HepG2 (cell line): ENCODE measurements around the gene HNRNPUL2. TPM values are rescaled to one million over a fixed set of nuclear protein-coding genes. Genes with fewer than 3 reads are reported as not detected.
A peak's percentile ranks its signal among the peaks of the same experiment; 100 is the strongest.

Experiments
- ATF1 ChIP-seq: IDR thresholded peaks from 2 replicates; pipeline ENCODE4 v1.6.1; 2016; ENCODE audit warnings: mild to moderate bottlenecking, control low read depth
- CENPBD1 ChIP-seq: sonication (generic); formaldehyde crosslinking; IDR thresholded peaks from 2 replicates; pipeline ENCODE4 v1.8.0; 2022; ENCODE audit warnings: missing genetic modification reagents, low read depth, mild to moderate bottlenecking, borderline replicate concordance
- ELK4 ChIP-seq: sonication (generic); formaldehyde crosslinking; IDR thresholded peaks from 2 replicates; pipeline ENCODE4 v1.9.0; 2021; ENCODE audit warnings: missing genetic modification reagents, borderline replicate concordance
- JUND ChIP-seq: sonication (generic); formaldehyde crosslinking; IDR thresholded peaks from 2 replicates; pipeline ENCODE4 v1.8.0; 2022; ENCODE audit warnings: mild to moderate bottlenecking, missing genetic modification reagents
- MAF1 ChIP-seq: sonication (generic); formaldehyde crosslinking; IDR thresholded peaks from 2 replicates; pipeline ENCODE4 v1.5.0; 2020; ENCODE audit warnings: missing genetic modification reagents, borderline replicate concordance
- MED1 ChIP-seq: sonication (generic); formaldehyde crosslinking; IDR thresholded peaks from 2 replicates; pipeline ENCODE4 v1.4.0; 2020; ENCODE audit warnings: missing genetic modification reagents
- NFE2L1 ChIP-seq: sonication (generic); formaldehyde crosslinking; IDR thresholded peaks from 2 replicates; pipeline ENCODE4 v1.4.0; 2020; ENCODE audit warnings: missing genetic modification reagents, mild to moderate bottlenecking, borderline replicate concordance
- PHF8 ChIP-seq: sonication (generic); formaldehyde crosslinking; IDR thresholded peaks from 2 replicates; pipeline ENCODE4 v1.5.0; 2020; ENCODE audit warnings: missing genetic modification reagents
- POLR2AphosphoS2 ChIP-seq: IDR thresholded peaks from 2 replicates; pipeline ENCODE4 v1.6.1; 2011; ENCODE audit warnings: low read depth, low read length, improper control_type of control experiment
- RARA ChIP-seq: IDR thresholded peaks from 2 replicates; pipeline ENCODE4 v1.6.1; 2016; ENCODE audit warnings: missing genetic modification reagents, missing compliant biosample characterization
- REL ChIP-seq: sonication (generic); formaldehyde crosslinking; conservative IDR thresholded peaks from 2 replicates; pipeline ENCODE4 v1.8.0; 2022; ENCODE audit warnings: mild to moderate bottlenecking, missing genetic modification reagents, moderate library complexity
- SMYD3 ChIP-seq: sonication (generic); formaldehyde crosslinking; IDR thresholded peaks from 2 replicates; pipeline ENCODE4 v1.8.1; 2023; ENCODE audit warnings: mild to moderate bottlenecking, missing genetic modification reagents
- SRSF1 ChIP-seq: fragments of 200-400 bp; formaldehyde crosslinking; optimal IDR thresholded peaks from 2 replicates; pipeline ENCODE3; 2017; ENCODE audit warnings: mild to moderate bottlenecking, low read depth, low read length, moderate library complexity
- TARDBP ChIP-seq: sonication (generic); formaldehyde crosslinking; IDR thresholded peaks from 2 replicates; pipeline ENCODE4 v1.8.0; 2022; ENCODE audit warnings: mild to moderate bottlenecking, missing genetic modification reagents
- THAP11 ChIP-seq: IDR thresholded peaks from 2 replicates; pipeline ENCODE4 v1.6.1; 2016; ENCODE audit warnings: missing biosample characterization, missing genetic modification reagents
- TP53 ChIP-seq: sonication (generic); formaldehyde crosslinking; conservative IDR thresholded peaks from 2 replicates; pipeline ENCODE4 v1.4.0; 2020; ENCODE audit warnings: missing genetic modification reagents
- ZBTB7B ChIP-seq: sonication (generic); formaldehyde crosslinking; IDR thresholded peaks from 2 replicates; pipeline ENCODE4 v1.4.0; 2020; ENCODE audit warnings: missing genetic modification reagents
- ZEB1 ChIP-seq: IDR thresholded peaks from 2 replicates; pipeline ENCODE4 v1.6.1; 2012; ENCODE audit warnings: mild to moderate bottlenecking, low read depth, inconsistent platforms; ENCODE audit not compliant: insufficient replicate concordance
- ZFP1 ChIP-seq: IDR thresholded peaks from 2 replicates; pipeline ENCODE4 v1.6.1; 2016
- ZFP36L1 ChIP-seq: sonication (generic); formaldehyde crosslinking; IDR thresholded peaks from 2 replicates; pipeline ENCODE4 v1.8.0; 2022; ENCODE audit warnings: mild to moderate bottlenecking, missing genetic modification reagents, moderate library complexity
- ZNF333 ChIP-seq: sonication (generic); formaldehyde crosslinking; IDR thresholded peaks from 2 replicates; pipeline ENCODE4 v1.4.0; 2020; ENCODE audit warnings: mild to moderate bottlenecking, missing genetic modification reagents, borderline replicate concordance
- ZNF33A ChIP-seq: sonication (generic); formaldehyde crosslinking; IDR thresholded peaks from 2 replicates; pipeline ENCODE4 v1.5.1; 2020; ENCODE audit warnings: missing genetic modification reagents, mild to moderate bottlenecking, moderate library complexity, borderline replicate concordance
- ZNF350 ChIP-seq: sonication (generic); formaldehyde crosslinking; IDR thresholded peaks from 2 replicates; pipeline ENCODE4 v1.4.0; 2020; ENCODE audit warnings: mild to moderate bottlenecking, low read depth, missing genetic modification reagents, borderline replicate concordance
- ZNF367 ChIP-seq: sonication (generic); formaldehyde crosslinking; IDR thresholded peaks from 2 replicates; pipeline ENCODE4 v1.4.0; 2020; ENCODE audit warnings: missing genetic modification reagents, borderline replicate concordance
- ZNF451 ChIP-seq: sonication (generic); formaldehyde crosslinking; IDR thresholded peaks from 2 replicates; pipeline ENCODE4 v1.5.0; 2020; ENCODE audit warnings: mild to moderate bottlenecking, missing genetic modification reagents
- ZNF747 ChIP-seq: sonication (generic); formaldehyde crosslinking; IDR thresholded peaks from 2 replicates; pipeline ENCODE4 v1.8.1; 2023; ENCODE audit warnings: missing genetic modification reagents, mild to moderate bottlenecking, borderline replicate concordance
- polyA plus RNA-seq, 8 experiments: library from polyadenylated mRNA; depleted of rRNA in 3 of 8; stranded (reverse) in 7 of 8; unstranded in 1 of 8; fragments of >200 nt; fragmentation: Illumina TruSeq in 4 of 8; extraction: Trizol in 4 of 8; gene quantifications; 2 replicates each; pipeline versions ENCODE4 v1.2.1 to v1.2.3, GENCODE V29; 2011 to 2016; ENCODE audit warnings: low read depth in 4 of 8, missing spikeins in 1 of 8, mixed read lengths in 1 of 8; ENCODE audit not compliant: insufficient read depth in 1 of 8
- total RNA-seq, 5 experiments: library from RNA; depleted of rRNA; stranded (reverse); fragments of >200 nt; fragmentation: Illumina TruSeq; extraction: Trizol; gene quantifications; 2 replicates each; pipeline ENCODE4 v1.2.3, GENCODE V29; 2016; ENCODE audit warnings: low read depth in 1 of 5
- TF ChIP-seq, protein P1 (sequence below): sonication (generic); formaldehyde crosslinking; conservative IDR thresholded peaks from 2 replicates; pipeline ENCODE4 v1.4.0; 2020; ENCODE audit warnings: mild to moderate bottlenecking, missing genetic modification reagents, moderate library complexity

Gene HNRNPUL2
- total and polyA plus RNA-seq, 2 of the 13 experiments (the other 11 are each of a cell fraction or from before 2014, with no cell fraction given) = 8.4 to 9.6 TPM

DNA sequence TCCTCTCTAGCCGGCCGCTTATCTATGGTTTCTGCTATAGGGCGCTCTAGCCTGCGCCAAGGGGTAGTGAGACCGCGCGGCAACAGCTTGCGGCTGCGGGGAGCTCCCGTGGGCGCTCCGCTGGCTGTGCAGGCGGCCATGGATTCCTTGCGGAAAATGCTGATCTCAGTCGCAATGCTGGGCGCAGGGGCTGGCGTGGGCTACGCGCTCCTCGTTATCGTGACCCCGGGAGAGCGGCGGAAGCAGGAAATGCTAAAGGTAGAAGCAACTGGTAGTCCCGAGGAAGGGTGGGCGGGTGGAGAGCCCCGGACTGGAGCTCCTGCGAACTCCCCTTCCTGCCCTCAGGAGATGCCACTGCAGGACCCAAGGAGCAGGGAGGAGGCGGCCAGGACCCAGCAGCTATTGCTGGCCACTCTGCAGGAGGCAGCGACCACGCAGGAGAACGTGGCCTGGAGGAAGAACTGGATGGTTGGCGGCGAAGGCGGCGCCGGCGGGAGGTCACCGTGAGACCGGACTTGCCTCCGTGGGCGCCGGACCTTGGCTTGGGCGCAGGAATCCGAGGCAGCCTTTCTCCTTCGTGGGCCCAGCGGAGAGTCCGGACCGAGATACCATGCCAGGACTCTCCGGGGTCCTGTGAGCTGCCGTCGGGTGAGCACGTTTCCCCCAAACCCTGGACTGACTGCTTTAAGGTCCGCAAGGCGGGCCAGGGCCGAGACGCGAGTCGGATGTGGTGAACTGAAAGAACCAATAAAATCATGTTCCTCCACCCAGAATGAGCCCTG is 55.5 kb downstream of the HNRNPUL2 start, which contains the start of the genes LBHD1 and UQCC3 (continued):
- TF ChIP-seq ZBTB7B (CRISPR knock-in tag) (peak; percentile 48; the same call in 1 of the 2 replicates), POLR2AphosphoS2 (no peak), RARA (CRISPR knock-in tag) (no peak; the same call in 1 of the 2 replicates), CENPBD1 (no peak), PHF8 (CRISPR knock-in tag) (peak; percentile 84), TP53 (CRISPR knock-in tag) (no peak; the same call in 1 of the 2 replicates), NFE2L1 (peak; percentile 87; the same call in 1 of the 2 replicates), ZNF747 (CRISPR knock-in tag) (peak; percentile 80), ZEB1 (peak; percentile 61), THAP11 (peak; percentile 83), ZFP36L1 (CRISPR knock-in tag) (0 out of 2 replicates have a peak, but pooled peaks have one; percentile 36), ATF1 (CRISPR knock-in tag) (no peak), JUND (CRISPR knock-in tag) (no peak), SMYD3 (no peak), TARDBP (peak; percentile 50; the same call in 1 of the 2 replicates), ELK4 (CRISPR knock-in tag) (0 out of 2 replicates have a peak, but pooled peaks have one; percentile 31), REL (peak; percentile 87; the same call in 1 of the 2 replicates), SRSF1 (peak; percentile 69), MAF1 (CRISPR knock-in tag) (no peak; the same call in 1 of the 2 replicates), ZNF350 (CRISPR knock-in tag) (peak; percentile 95), ZNF451 (no peak), ZFP1 (CRISPR knock-in tag) (no peak), MED1 (CRISPR knock-in tag) (peak; percentile 67), ZNF333 (CRISPR knock-in tag) (no peak; the same call in 1 of the 2 replicates), ZNF367 (CRISPR knock-in tag) (no peak), ZNF33A (CRISPR knock-in tag) (no peak)
- TF ChIP-seq, protein P1, sequence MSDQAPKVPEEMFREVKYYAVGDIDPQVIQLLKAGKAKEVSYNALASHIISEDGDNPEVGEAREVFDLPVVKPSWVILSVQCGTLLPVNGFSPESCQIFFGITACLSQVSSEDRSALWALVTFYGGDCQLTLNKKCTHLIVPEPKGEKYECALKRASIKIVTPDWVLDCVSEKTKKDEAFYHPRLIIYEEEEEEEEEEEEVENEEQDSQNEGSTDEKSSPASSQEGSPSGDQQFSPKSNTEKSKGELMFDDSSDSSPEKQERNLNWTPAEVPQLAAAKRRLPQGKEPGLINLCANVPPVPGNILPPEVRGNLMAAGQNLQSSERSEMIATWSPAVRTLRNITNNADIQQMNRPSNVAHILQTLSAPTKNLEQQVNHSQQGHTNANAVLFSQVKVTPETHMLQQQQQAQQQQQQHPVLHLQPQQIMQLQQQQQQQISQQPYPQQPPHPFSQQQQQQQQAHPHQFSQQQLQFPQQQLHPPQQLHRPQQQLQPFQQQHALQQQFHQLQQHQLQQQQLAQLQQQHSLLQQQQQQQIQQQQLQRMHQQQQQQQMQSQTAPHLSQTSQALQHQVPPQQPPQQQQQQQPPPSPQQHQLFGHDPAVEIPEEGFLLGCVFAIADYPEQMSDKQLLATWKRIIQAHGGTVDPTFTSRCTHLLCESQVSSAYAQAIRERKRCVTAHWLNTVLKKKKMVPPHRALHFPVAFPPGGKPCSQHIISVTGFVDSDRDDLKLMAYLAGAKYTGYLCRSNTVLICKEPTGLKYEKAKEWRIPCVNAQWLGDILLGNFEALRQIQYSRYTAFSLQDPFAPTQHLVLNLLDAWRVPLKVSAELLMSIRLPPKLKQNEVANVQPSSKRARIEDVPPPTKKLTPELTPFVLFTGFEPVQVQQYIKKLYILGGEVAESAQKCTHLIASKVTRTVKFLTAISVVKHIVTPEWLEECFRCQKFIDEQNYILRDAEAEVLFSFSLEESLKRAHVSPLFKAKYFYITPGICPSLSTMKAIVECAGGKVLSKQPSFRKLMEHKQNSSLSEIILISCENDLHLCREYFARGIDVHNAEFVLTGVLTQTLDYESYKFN (CRISPR knock-in tag) = no peak; the same call in 1 of the 2 replicates
